ENCODE data around the gene GRAP.

GRCh38 chr17:18995220-18995619 is 51.5 kb downstream of the GRAP start:
- TF ChIP-seq POLR2A (IDR thresholded peaks at IDR 0.05; ENCODE audit: low read length), result no peak
- no peak for TF ChIP-seq GATA1 (IDR thresholded peaks at IDR 0.05; ENCODE audit: low read depth, low read length)

All from erythroblast (primary cell).